GM19455 (cell line): ENCODE data around the gene ROR2.

Experiments
- ATAC-seq: cut with Tn5 transposase; IDR thresholded peaks from one replicate; pipeline ENCODE4 v1.9.1; 2021; ENCODE audit not compliant: unreplicated experiment

The ROR2 gene

DNA sequence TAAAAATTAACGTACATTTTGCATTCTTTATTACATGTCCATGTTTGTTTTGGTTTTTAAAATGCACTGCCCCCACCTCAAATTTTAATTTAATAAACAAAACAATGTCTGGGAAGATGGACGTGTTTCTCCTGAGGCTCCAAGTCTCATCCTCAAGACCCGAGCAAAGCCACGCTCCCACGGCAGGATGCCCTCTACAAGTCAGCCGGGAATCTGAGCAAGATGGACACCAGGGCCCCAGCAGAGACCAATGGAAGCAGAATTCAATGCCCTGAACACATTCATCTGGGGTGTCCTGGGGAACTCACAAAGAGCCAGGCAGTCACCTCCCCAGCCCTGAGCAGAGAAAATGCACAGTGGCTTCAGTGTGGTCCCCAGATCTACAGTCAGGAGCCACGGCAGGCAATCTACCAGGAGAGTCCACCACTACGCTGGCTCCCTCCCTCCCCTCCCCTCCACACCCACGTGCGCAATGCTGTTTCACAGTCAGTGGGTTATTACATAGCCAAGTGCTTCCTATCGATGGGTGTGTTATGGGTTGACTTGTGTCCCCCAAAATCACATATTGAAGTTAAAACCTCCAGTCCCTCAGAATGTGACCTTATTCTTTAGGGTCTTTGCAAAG is 129.8 kb downstream of the ROR2 start:
- ATAC-seq, result no peak

- no peak for ATAC-seq
These were observed 131.2 kb downstream of the ROR2 start for GRCh38 chr9:91818647-91819403.

GRCh38 chr9:91818225-91818585 is 131.8 kb downstream of the ROR2 start:
- ATAC-seq, result no peak

GRCh38 chr9:91817493-91818224 is 132.4 kb downstream of the ROR2 start:
- no peak for ATAC-seq

- ATAC-seq, result no peak
These were observed 132.9 kb downstream of the ROR2 start for GRCh38 chr9:91817106-91817492.

DNA sequence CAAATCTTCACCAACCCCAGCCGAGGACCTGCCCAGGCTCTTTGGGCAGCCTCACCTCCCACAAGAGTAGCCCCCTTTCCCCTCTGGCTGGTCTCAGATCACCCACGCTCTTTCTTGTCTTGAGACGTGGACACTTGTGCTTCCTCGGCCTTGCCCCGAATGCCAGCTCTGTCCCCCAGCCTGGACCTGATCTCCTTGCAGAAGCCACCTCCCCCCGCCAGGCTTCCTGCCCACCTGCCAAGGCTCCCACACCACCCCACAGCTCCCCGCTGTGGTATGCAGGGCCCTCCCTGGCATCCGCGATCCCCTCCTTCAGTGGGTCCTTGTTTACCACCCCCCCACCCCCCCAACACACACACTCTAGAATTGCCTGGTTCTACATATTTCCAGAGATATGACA is 133.7 kb downstream of the ROR2 start:
- ATAC-seq, result no peak

DNA sequence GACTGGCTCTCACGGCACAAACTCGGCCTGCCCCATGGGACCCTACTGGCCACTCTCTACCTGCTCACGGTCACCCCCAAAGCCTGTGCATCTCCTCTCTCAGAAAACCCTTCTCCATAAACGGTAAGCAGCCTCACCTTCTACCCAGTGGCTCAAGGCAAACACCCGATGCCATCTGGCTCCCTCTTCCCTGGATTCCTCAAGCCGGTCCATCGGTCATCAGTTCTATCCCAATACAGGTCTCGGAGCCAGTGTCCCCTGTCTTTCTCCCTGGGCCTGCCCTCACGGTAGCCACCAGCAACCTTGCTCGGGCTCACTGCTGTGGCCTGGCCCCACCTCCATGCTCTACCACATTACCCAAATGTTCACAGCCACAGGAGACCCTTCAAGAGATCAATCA is 134.1 kb downstream of the ROR2 start:
- ATAC-seq, result no peak

- no peak for ATAC-seq
These were observed 135.3 kb downstream of the ROR2 start for GRCh38 chr9:91814753-91815152.

- ATAC-seq, result no peak
These were observed 135.8 kb downstream of the ROR2 start for GRCh38 chr9:91814201-91814600.

- no peak for ATAC-seq
These were observed 136.7 kb downstream of the ROR2 start for GRCh38 chr9:91813176-91813795.

DNA sequence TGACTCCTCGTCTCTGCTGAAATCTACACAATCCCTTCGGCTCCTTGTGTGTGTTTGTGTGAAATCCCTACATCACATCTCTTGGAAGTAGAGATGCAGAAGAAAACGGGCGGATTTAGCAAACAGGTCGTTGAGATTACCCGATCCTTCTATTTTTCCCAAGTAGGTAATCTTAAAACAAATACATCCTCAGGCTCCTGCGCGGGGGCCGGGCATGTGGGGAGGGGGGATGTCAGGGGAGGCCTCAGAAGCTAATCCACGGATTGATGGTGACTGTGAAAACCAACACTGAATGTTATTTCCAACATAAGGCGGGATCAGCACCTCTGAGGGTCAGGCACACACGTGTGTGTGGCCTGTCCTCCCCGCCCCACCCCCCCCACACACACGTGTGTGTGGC is 137.8 kb downstream of the ROR2 start:
- no peak for ATAC-seq

DNA sequence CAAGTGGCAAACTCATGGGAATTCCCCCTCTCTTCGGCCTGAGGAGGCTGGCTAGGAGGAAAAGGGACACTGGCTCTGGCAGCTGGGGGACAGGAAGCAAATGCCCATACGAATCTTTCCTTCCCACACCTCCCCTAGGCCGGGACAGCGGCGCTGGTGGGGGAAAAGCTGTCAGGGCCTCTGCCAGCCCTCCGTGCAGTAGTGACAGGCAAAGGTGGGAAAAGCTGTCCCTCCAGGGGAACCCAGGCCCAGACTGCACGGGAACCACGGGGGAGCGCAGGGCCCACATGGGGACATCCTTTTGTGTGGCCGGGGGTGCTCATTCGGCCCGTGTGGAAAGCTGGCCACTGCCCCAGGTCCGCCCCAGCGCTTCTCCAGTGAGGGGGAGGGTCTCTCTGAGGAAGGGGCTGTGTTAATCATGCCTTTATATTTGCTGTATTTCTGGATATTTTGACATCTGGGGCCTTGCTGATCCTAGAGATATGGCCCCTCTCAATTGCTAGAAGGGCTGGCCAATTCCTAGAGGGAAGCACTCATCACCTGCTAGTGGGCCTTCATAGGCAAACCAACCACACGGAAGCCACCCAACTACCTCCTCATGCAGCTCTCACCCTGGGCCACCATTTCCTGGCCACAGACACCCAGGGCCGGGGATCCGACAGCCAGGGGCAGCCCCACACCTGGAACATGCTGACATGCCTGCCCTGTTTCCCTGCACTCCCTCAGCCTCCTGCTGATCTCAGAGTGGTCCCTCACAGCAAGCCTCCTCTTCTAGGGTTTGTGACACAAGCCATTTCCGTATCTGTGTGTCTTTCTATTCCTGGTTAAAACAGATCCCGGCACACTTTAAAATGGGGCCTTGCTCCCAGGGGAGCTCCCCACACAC is 138.8 kb downstream of the ROR2 start:
- ATAC-seq, result no peak

DNA sequence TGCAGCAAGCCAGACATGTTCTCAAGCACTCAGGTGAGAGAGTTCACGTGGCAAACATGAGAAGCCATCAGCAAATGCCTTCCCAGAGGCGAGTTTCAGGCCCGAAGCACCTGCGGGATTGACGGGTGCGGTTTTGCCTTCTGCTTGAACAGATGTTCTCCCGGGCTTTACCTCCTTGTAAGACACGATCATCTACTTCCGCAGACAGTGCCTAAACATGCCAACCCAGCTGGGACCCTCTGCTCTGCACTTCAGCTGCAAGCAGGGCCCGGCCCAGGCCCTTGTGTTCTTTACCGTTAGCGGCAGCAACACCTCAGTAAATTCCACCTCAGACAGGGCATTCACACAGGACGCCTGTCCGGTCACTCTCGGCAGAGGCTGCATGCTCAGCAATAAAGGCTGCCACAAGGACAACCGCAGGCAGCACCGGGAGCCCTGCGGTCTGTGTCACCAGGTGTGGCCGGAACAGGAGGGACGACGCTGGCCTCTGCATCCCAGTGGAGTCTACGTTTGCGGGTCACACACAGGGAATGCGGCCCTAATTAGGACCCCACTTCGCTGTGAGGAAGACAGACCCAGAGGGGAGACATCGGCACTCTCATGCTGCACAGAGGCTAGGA is 139.6 kb downstream of the ROR2 start:
- no peak for ATAC-seq

DNA sequence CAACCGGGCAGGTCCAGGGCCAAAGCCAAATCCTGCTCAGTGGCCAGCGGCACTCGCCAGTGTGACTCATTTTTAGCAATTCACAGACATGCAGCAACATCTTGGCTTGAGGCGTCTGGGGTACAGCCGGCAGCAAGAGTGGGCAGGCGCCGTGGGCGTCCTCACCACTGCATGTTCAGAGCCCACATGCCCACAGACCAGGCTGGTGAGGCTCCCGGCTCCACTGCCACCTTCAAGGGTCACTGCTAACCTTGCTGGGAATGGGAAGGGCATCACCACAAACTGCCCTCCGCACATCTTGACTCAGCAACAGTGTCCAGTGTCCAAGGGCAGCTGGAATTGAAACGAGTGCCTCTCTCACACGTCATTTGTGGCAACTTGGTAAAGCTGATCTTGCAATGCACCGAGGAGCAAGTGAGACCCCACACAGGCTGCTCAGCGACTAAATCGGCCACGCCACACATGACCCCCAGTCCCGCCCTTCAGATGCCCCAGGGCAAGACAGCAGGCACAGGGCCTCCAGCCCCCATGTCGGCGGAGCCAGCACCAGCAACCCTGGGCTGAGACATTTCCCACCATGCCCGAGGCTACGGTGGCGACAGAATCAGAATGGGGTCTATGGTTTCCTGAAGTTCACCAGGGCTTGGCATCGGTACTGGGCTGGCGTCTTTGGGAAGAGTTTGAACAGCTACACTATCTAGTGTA is 140.3 kb downstream of the ROR2 start:
- ATAC-seq, result no peak

DNA sequence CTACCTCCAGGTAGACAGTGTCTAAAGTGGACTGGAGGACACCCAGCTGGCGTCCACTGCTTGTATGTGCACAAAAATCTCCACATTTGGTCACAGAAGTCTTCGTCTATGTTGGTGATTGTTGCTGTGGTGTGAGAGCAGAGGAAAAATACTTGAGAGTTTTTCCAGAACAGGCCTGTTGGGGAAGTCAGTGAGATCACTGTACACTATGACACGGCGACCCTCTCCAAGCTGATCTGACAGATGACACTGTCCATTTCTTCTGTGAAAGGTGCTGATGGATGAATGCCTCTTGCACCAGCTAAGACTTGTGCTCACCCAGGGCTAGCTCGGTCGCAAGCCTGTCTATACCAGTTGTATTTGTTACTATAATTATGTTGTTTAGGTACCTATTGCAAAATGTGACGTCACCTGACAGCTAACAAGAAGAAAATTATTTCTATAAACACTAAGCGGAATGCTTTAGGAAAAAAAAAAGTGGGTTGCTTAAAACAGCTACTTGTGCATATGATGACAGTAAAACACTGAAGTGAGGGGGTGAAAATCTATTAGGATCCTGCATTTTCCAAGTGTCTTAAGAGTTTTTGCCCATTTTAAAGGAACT is 142.3 kb downstream of the ROR2 start:
- no peak for ATAC-seq

DNA sequence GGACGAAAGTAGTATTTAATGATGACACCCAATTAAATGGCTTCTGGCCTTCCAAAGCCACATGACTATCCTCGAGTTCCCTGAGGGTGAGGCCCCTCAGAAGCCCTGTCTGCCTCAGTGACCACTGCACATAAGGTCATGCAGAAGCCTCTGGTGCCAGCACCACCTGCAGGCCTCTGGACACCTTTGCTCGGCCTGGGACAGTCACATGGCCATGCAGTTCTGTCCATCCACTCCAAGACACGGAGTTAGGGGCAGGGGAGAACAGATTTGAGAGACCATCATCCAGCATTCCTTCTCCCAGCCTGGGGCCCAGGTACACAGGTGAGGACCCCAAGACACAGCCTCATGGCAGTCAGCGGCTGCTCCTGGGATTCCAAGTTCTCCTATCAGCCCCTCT is 145.0 kb downstream of the ROR2 start:
- no peak for ATAC-seq

- no peak for ATAC-seq
These were observed 145.9 kb downstream of the ROR2 start for GRCh38 chr9:91803970-91804752.

- no peak for ATAC-seq
These were observed 146.7 kb downstream of the ROR2 start for GRCh38 chr9:91803151-91803940.
